Stimulated activated naive CD4-positive, alpha-beta T cell treated with Interleukin-2 at 50 U/mL for 16 hours (primary cell): ENCODE data around the gene FCRLA.
A peak's percentile ranks its signal among the peaks of the same experiment; 100 is the strongest.

Experiments used
- DNase-seq: peaks from one replicate; lab custom pipeline; 2025; lab: John Stamatoyannopoulos, UW

The FCRLA gene

DNA sequence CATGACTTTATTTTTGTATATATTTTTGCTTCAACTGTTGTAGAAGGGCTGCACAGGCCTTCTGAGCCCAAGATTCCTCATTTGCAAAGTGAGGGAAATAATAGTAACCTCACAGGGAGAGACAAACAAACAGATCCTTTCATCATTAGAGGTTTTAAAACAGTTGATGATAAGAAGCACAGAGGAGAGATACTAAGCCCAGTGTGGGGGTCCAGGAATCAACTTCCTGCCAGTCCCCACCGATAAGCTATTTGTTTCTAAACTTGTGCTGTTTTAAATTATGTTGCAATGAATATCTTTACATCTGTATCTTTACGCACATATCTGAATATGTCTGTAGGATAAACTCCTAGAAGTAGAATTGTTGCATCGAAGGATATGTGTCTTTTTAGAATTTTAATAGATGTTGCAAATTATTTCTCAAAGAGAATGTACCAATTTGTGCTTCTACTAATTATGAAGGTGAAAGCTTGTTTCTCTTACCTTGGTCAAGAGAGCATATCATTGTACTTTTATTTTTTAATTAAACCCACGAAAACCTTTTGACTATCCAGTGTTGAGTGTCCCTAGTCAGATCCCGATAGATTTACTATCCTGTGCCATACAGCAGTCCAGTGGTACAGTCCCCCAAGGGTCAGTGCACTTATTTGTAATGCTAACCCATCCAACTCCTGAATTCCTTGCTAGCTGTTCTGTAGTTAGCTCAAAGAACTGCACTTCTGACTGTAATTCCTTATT is 25.1 kb downstream of the FCRLA start:
- no peak for DNase-seq

DNA sequence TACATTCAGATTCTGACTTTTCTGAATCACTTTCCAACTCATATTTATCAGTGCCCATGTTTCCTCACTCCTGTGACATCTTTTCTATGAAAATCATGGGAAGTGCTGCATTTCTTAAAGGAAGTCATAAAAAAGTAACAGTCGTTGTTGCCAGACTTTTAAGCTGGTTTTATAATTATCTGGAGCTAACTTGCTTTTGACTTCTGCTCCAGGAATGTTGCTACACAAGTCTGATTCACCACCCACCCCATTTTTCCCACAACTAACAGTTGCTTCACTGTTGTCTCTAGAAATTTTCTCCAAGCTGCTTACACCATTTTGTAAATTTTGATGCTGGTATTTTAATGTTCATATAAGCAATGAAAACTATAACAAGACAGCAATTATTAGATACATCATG is 26.5 kb downstream of the FCRLA start:
- DNase-seq: no peak

DNA sequence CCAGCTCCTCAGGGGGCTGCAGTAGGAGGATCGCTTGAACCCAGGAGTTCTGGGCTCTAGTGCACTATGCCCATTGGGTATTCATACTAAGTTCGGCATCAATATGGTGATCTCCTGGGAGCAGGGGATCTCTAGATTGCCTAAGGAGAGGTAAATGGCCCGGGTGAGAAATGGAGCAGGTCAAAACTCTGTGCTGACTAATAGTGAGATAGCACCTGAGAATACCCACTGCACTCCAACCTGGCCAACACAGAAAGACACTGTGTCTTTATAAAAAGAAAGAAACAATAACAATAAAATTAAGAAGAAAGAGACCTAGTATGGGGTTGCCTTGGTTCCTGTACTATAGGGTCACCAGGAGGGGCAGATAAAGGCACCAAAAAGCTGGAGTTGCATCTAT is 28.8 kb downstream of the FCRLA start:
- no peak for DNase-seq

DNA sequence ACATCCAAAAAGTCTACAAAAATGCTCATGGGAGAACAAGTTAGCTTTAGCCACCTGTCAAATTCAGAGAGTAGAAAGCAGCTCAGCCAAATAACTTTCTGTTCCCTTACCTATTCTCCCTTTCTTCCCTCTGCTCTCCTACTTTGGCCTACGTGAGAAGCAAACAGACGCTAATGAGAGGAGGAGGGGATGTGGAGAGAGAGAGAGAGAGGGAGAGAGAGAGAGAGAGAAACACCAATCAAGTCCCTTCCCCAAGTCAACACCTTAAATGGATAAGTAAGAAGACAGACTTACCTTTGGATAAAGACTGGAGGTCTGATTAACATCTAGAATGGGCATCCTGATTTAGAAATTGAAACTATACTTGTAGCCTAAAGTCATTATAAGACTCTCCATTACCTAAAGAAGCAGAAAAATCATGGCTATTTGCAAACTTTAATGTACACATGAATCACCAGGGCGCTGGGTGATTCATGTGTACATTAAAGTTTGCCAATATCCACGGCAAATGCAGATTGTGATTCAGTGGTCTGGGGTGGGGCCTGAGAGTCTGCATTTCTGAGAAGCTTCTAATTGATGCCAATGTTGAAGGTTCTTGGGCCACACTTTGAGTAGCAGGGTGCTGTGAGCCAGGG is 29.4 kb downstream of the FCRLA start:
- no peak for DNase-seq

DNA sequence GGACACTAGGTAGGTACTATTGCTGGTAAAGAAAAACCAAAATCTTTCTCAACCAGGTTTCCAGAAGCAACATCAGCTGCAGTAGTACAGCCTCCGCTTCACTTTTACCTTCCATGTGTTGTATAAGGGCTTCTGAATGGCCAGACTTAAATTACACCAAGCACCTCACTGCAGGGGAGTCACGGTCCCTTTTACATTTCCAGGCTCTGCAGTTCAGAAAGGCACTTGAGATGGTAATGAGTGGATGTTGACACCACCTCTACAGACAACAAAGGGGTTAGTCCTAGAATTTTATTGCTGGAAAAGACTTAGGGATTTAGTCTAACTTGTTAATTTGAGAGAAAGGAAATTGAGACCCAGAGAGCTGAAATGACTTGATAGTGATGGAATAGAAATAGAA is 30.6 kb downstream of the FCRLA start:
- DNase-seq: no peak

DNA sequence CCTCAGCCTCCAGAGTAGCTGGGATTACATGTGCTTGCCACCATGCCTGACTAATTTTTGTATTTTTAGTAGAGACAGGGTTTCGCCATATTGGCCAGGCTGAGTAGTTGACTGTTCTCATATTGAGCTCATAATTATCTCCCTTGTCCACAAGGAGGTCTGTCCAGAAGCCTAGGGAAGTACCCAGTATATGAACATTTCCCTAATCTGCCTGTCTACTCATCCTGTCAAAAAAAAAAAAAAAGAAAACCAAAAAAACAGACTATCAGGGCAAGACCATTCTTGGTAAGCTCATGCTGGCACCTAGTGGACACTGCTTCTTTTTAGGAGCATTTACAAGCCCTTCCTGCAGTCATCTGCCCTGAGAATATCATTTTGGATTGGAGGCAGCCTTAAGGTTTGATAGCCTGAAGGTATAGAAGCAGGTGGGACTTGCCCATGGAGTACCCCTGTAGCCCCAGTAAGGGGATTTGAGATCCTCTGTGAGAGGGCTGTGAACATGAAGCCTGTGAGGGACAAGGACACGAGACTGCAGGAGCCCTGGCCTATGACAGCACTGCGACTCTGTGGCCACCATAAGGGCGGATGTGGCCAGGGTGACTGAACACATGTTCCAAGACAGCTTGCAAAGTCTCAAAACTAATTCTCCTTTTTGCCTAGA is 31.7 kb downstream of the FCRLA start:
- DNase-seq: peak; percentile 38

DNA sequence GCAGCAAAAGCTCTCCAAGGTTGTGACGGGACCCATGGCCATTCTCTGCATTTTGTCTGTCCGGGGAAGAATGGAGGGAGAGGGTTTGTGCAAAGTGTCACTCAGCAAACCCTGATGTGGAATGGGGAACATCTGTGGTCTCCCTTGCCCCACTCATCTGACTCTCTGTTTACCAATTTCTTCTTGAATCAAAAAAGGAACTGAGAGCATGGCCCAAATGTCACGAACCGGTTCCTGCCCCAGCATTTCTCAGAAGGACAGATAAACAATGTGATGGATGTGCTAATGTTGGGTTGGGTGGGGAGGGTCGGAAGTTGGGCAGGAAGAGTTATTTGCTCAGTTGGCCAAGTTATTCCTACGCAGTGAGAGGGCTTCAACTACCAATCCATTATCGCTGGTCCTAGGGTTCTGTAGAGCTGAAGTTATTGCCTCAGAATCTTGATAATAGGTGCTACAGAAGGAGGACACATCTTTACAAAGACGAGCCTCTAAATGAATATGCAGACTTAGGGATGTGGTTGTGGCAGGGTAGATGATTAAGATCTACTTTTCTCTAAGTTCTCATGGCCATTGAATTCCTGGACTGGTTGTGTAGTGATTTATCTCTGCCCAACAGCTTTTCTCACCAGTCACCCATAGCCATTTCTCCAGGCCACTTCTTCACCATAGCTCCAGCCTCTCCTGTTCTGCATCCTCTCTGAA is 33.0 kb downstream of the FCRLA start:
- DNase-seq: no peak

DNA sequence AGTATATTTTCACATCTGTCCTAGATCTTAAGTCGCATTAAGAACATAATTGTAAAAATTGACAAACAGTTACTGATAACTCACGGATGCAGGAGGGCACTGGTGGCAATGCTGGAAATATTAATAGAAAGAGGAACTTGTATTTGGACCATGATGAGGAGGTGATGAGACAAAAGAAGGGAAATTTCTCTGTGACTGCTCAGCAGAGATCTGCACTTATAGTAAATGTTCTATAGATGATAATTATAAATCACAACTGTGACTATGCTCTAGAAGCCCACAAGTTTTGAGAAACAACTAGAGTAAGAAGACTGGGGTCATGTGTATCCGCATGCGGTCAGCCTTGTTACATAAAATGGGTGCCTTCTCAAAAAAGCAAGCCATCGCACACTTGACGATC is 33.9 kb downstream of the FCRLA start:
- DNase-seq: no peak

DNA sequence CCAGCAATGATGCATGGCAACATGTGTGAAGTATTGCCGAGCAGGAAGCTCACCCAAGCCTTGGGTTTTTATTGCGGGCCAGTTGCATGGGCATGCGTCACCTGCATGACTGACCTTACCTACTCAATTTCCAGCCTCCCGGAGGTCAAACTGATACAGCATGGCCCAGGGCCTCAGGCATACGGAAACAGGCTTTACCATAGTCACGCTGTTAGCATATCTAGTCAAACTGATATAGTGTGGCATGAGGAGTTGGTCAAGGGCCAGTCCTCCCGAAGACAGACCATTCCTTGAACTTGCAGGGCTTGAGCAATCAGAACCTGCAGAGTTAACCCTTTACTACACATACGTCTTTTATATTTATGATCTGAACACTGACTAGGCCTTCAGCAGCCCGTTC is 36.2 kb downstream of the FCRLA start:
- DNase-seq: no peak

DNA sequence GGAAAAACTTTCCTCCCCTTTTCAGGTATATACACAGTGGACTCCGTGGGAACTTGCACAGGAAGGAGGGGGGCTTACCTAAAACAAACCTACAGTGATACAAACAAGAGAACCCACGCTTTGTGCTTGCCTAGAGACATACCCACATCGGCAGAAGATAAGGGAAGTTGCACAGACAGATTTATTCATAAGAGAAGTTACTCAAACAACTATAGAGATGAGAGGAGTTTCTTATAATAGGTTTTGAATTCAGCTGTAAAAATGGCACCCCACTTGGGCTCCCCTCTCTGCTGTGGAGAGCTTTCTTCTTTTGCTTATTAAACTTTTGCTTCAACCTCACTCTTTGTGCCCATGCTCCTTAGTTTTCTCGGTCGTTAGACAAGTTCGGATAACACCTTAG is 40.8 kb downstream of the FCRLA start:
- DNase-seq: no peak

DNA sequence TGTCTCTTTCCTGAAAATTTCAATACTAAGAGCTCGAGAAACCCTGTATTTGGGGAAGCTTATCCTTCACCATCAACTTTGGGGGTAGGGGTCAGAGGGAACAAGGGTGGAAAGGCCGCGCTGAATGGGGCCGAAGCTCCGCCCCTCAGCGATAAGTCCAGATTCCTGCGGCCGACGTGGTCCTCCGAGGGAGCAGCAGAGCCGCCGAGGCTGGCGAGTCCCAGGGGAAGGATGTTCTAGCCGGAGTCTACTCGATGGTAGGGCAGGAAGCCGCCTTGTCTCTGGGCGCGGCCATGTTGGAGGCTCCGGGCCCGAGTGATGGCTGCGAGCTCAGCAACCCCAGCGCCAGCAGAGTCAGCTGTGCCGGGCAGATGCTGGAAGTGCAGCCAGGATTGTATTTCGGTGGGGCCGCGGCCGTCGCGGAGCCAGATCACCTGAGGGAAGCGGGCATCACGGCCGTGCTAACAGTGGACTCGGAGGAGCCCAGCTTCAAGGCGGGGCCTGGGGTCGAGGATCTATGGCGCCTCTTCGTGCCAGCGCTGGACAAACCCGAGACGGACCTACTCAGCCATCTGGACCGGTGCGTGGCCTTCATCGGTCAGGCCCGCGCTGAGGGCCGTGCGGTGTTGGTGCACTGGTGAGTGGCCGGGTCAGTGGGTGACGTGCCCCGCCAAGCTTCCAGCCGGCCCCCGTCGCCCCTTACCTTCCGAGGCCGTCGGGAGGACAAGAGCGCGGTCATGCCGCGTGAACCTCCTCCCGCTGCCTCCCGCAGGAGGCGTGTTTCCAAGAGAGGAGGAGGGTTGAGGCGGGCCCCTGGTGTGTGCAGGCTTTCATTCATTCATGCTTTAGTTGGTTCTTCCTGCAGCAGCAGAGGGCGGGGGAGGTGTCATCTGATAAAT is 42.7 kb downstream of the FCRLA start, which contains the start of gene DUSP12:
Gene DUSP12, plus strand, starts transcription at position 278 of the 899 bp plus-strand sequence. Its CDS starts 16 bp downstream, at position 294.
- DNase-seq: peak; percentile 89

DNA sequence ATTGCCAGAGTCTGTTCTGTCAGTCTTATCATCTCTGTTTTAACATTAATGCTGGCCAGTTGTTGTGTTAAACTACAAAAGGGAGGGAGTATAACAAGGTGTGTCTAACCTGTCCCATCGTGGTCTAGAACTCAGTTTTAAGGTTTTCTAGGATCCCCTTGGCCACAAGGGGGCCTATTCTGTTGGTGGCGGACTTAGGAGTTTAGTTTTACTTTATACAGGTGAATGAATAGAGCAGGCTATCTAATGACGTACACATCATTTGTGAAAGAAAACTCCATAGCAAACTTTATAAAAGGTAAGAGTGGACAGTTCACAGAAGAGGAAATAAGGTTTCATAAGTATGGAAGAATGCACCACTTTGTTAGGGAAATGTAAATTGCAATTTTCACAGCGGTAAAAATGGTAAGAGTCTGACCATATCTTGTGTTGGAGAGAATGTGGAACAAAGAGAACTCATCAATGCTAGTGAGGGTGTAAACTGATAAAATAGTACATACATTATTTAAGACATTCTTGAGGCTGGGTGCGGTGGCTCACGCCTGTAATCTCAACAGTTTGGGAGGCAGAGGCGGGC is 56.6 kb downstream of the FCRLA start:
- peak; percentile 41 for DNase-seq
